ENCODE results near the gene CAMK1G. TPM values are rescaled to one million over a fixed set of nuclear protein-coding genes. Genes with fewer than 3 reads are reported as not detected.

CAMK1G gene
- total RNA-seq, 1 experiment from 2014 or later, result not detected

DNA sequence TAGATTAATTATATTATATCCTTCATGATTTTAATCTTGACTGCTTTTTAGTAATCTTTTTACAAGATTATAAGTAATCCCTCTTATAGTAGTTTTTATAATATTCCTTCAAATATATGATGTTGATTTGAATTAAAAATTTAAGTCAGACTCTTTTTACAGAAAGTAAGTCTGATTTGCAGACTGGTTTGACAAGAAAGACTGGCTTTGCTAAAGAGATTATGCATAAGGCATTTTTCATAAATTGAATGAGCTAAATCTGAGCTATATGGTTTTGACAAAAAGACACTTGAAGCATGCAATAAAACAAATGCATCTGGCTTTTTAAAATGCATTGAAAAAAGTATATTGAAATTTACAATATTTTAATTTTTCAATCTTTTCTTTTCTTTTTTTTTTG is 26.3 kb upstream of the CAMK1G start:
- POLR2A ChIA-PET (ENCODE audit: unreplicated experiment), result no interaction called here
- no peak for TF ChIP-seq EZH2 (IDR thresholded peaks at IDR 0.05; ENCODE audit: low read depth)
- TF ChIP-seq, protein P1, sequence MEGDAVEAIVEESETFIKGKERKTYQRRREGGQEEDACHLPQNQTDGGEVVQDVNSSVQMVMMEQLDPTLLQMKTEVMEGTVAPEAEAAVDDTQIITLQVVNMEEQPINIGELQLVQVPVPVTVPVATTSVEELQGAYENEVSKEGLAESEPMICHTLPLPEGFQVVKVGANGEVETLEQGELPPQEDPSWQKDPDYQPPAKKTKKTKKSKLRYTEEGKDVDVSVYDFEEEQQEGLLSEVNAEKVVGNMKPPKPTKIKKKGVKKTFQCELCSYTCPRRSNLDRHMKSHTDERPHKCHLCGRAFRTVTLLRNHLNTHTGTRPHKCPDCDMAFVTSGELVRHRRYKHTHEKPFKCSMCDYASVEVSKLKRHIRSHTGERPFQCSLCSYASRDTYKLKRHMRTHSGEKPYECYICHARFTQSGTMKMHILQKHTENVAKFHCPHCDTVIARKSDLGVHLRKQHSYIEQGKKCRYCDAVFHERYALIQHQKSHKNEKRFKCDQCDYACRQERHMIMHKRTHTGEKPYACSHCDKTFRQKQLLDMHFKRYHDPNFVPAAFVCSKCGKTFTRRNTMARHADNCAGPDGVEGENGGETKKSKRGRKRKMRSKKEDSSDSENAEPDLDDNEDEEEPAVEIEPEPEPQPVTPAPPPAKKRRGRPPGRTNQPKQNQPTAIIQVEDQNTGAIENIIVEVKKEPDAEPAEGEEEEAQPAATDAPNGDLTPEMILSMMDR (conservative IDR thresholded peaks at IDR 0.05), result no peak

DNA sequence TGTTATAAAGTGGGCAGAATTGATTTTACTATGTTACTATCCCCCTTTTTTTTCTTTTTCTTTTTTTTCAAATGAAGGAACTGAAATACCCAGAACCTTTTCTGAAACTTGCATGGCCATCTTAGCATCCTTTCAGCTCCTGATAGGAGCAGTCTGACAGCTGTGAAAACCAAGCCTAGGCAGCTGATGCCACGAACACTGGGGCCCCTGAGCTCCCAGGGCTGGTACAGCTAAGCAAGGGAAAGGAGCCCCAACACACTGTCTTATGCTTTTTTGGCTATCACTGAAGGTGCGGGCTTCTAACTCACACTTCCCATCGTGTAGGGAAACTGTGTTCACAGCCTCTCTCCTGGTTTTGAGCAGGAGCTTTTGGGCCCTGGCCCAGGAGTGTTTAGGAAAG is 23.0 kb upstream of the CAMK1G start:
- Histone ChIP-seq H3K79me2 (ENCODE audit: low read depth) (no peaks in the 10 kb centered on the region), H3F3A (ENCODE audit: insufficient read depth, low read depth) (no peaks in the 10 kb centered on the region), H3K36me3 (ENCODE audit: low read depth) (no peaks in the 10 kb centered on the region), H4K20me1 (ENCODE audit: insufficient read depth) (no peaks in the 10 kb centered on the region), H3K4me3 (no peak overlapping the region), H2AFZ (no peak overlapping the region), H3K27me3 (ENCODE audit: insufficient read depth, low read depth) (no peaks in the 10 kb centered on the region), H3K9me2 (ENCODE audit: insufficient read depth) (no peaks in the 10 kb centered on the region), H3K27ac (no peak overlapping the region), H3K9me3 (ENCODE audit: insufficient read depth, low read depth) (no peaks in the 10 kb centered on the region), H3K4me1 (replicated peaks; ENCODE audit: insufficient read depth) (no peaks in the 10 kb centered on the region; the same call in 1 of the 2 replicates), H3K4me2 (no peak overlapping the region)
- POLR2A ChIA-PET (ENCODE audit: unreplicated experiment), result no interaction called here
- no peak for DNase-seq
- CTCF ChIA-PET, result no interaction called here
- no TSS peak for BruUV-seq (replicated peaks)
- TF ChIP-seq, protein P1 (conservative IDR thresholded peaks at IDR 0.05), result no peak
- no peak for TF ChIP-seq EZH2 (IDR thresholded peaks at IDR 0.05; ENCODE audit: low read depth)
- intact Hi-C loops (cut with micrococcal nuclease; ENCODE audit: unreplicated experiment), result loop anchor here (10.0 kb wide), 1 partner anchor 1536 kb away; no protein-coding TSS in a partner anchor

More for the DNA sequence above, 26.3 kb upstream of the CAMK1G start:
- CTCF ChIA-PET, result interaction anchor here (0.5 kb wide), 1 partner anchor 164 kb away, joined by 3 read pairs; no protein-coding TSS in a partner anchor
- H3K79me2 ChIP-seq (ENCODE audit: low read depth), result no peaks in the 10 kb centered on the region
- no peak overlapping the region for H3K4me2 ChIP-seq
- intact Hi-C loops (cut with micrococcal nuclease; ENCODE audit: unreplicated experiment), result no loop called here
- H3K27ac ChIP-seq, result no peak overlapping the region
- H3K9me3 ChIP-seq (ENCODE audit: insufficient read depth, low read depth), result no peaks in the 10 kb centered on the region
- H3K27me3 ChIP-seq (ENCODE audit: insufficient read depth, low read depth), result no peaks in the 10 kb centered on the region
- BruUV-seq (replicated peaks), result no TSS peak
- no peaks in the 10 kb centered on the region for H3K9me2 ChIP-seq (ENCODE audit: insufficient read depth)
- H4K20me1 ChIP-seq (ENCODE audit: insufficient read depth), result no peaks in the 10 kb centered on the region
- no peak overlapping the region for H2AFZ ChIP-seq
- H3K4me1 ChIP-seq (replicated peaks; ENCODE audit: insufficient read depth), result no peaks in the 10 kb centered on the region; the same call in 1 of the 2 replicates
- H3F3A ChIP-seq (ENCODE audit: insufficient read depth, low read depth), result no peaks in the 10 kb centered on the region
- no peaks in the 10 kb centered on the region for H3K36me3 ChIP-seq (ENCODE audit: low read depth)
- no peak for DNase-seq
- no peak overlapping the region for H3K4me3 ChIP-seq

DNA sequence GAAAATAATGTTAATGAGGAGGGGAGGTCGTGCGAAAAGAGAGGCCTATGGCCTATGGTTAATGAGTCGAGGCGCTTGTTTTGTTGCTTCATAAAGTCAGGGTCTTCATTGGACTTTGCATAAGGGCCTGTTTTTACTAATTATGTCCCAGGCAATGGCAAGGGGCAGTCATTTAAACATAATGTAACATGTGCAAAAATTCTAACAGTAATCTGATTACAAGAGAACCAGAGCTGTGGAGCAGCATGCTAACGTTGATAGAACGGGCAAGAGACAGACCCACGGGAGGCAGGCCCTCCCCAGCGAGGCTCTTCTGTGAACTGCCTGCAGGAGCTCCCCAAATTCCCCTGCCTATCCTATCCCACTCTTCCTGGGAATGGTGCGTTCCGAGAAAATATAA is 22.6 kb upstream of the CAMK1G start:
- Histone ChIP-seq H2AFZ (no peak overlapping the region; the same call in 1 of the 2 replicates), H4K20me1 (ENCODE audit: insufficient read depth) (no peaks in the 10 kb centered on the region), H3K9me3 (ENCODE audit: insufficient read depth, low read depth) (no peaks in the 10 kb centered on the region), H3K4me1 (replicated peaks; ENCODE audit: insufficient read depth) (no peaks in the 10 kb centered on the region; the same call in 1 of the 2 replicates), H3K4me3 (no peak overlapping the region), H3K27me3 (ENCODE audit: insufficient read depth, low read depth) (no peaks in the 10 kb centered on the region), H3K9me2 (ENCODE audit: insufficient read depth) (no peaks in the 10 kb centered on the region), H3K27ac (no peak overlapping the region), H3F3A (ENCODE audit: insufficient read depth, low read depth) (no peaks in the 10 kb centered on the region), H3K4me2 (no peak overlapping the region), H3K79me2 (ENCODE audit: low read depth) (no peaks in the 10 kb centered on the region), H3K36me3 (ENCODE audit: low read depth) (no peaks in the 10 kb centered on the region)
- POLR2A ChIA-PET (ENCODE audit: unreplicated experiment), result no interaction called here
- CTCF ChIA-PET, result interaction anchor here (0.6 kb wide), 1 partner anchor 58 kb away, joined by 4 read pairs; no protein-coding TSS in a partner anchor
- DNase-seq, result no peak
- TF ChIP-seq, protein P1 (conservative IDR thresholded peaks at IDR 0.05), result no peak
- no peak for TF ChIP-seq EZH2 (IDR thresholded peaks at IDR 0.05; ENCODE audit: low read depth)
- intact Hi-C loops (cut with micrococcal nuclease; ENCODE audit: unreplicated experiment), result loop anchor here (10.0 kb wide), 1 partner anchor 1536 kb away; no protein-coding TSS in a partner anchor
- no TSS peak for BruUV-seq (replicated peaks)

Data from PC-9 (cell line).